Astrocyte of the hippocampus (primary cell): ENCODE results near the gene STAM2.

Source experiments
- DNase-seq: peaks from one replicate; pipeline ENCODE4 v3.0.0; 2011; ENCODE audit warnings: low read depth, low spot score

STAM2 gene

GRCh38 chr2:152072011-152072410 is 103.6 kb downstream of the STAM2 start:
- no peak for DNase-seq

GRCh38 chr2:152071518-152071917 is 104.0 kb downstream of the STAM2 start:
- DNase-seq, result no peak

- DNase-seq, result no peak
Observed at GRCh38 chr2:152071092-152071491, 104.5 kb downstream of the STAM2 start.

- DNase-seq, result no peak
Observed at GRCh38 chr2:152068226-152068625, 107.3 kb downstream of the STAM2 start.

- no peak for DNase-seq
Observed at GRCh38 chr2:152067823-152068222, 107.7 kb downstream of the STAM2 start.
